Measurements from ENCODE around the gene PRKAG3.

Gene PRKAG3

GRCh38 chr2:218850796-218851195 lies 19.2 kb upstream of the PRKAG3 start:
- TF ChIP-seq EP300 (IDR thresholded peaks at IDR 0.05; ENCODE audit: borderline replicate concordance) (no peak), TEAD4 (IDR thresholded peaks at IDR 0.05) (no peak), EGR1 (IDR thresholded peaks at IDR 0.05) (no peak), ZBTB7A (IDR thresholded peaks at IDR 0.05; ENCODE audit: low read depth) (no peak), YY1 (IDR thresholded peaks at IDR 0.05; ENCODE audit: low read depth) (no peak), MAX (IDR thresholded peaks at IDR 0.05) (no peak), CEBPB (IDR thresholded peaks at IDR 0.05) (no peak), REST (IDR thresholded peaks at IDR 0.05; ENCODE audit: low read depth) (no peak), FOXM1 (IDR thresholded peaks at IDR 0.05; ENCODE audit: borderline replicate concordance, low read depth) (no peak), TCF12 (IDR thresholded peaks at IDR 0.05; ENCODE audit: low read depth) (no peak), CREB1 (IDR thresholded peaks at IDR 0.05; ENCODE audit: low read depth) (no peak), NFIC (IDR thresholded peaks at IDR 0.05) (no peak), TAF1 (IDR thresholded peaks at IDR 0.05; ENCODE audit: low read depth) (no peak), RAD21 (IDR thresholded peaks at IDR 0.05; ENCODE audit: low read depth) (no peak)

- TF ChIP-seq TCF12 (IDR thresholded peaks at IDR 0.05; ENCODE audit: low read depth) (0 out of 2 replicates have a peak, but pooled peaks have one; percentile 33), TEAD4 (IDR thresholded peaks at IDR 0.05) (0 out of 2 replicates have a peak, but pooled peaks have one; percentile 35), REST (IDR thresholded peaks at IDR 0.05; ENCODE audit: low read depth) (no peak), MAX (IDR thresholded peaks at IDR 0.05) (no peak), CEBPB (IDR thresholded peaks at IDR 0.05) (no peak), CREB1 (IDR thresholded peaks at IDR 0.05; ENCODE audit: low read depth) (no peak), USF1 (IDR thresholded peaks at IDR 0.05) (no peak), NFIC (IDR thresholded peaks at IDR 0.05) (peak; percentile 17; the same call in 1 of the 2 replicates), EP300 (IDR thresholded peaks at IDR 0.05; ENCODE audit: borderline replicate concordance) (peak; percentile 26; the same call in 1 of the 2 replicates)
Observed at GRCh38 chr2:218849721-218850120, 18.1 kb upstream of the PRKAG3 start.

- TF ChIP-seq CEBPB (IDR thresholded peaks at IDR 0.05) (no peak), NFIC (IDR thresholded peaks at IDR 0.05) (no peak)
Observed at GRCh38 chr2:218839888-218840287, 8.3 kb upstream of the PRKAG3 start.

GRCh38 chr2:218839430-218839829 lies 7.8 kb upstream of the PRKAG3 start:
- TF ChIP-seq NFIC (IDR thresholded peaks at IDR 0.05): no peak
- TF ChIP-seq TCF12 (IDR thresholded peaks at IDR 0.05; ENCODE audit: low read depth): no peak
- TF ChIP-seq CEBPB (IDR thresholded peaks at IDR 0.05): no peak
- no peak for TF ChIP-seq TEAD4 (IDR thresholded peaks at IDR 0.05)
- TF ChIP-seq EGR1 (IDR thresholded peaks at IDR 0.05): no peak
- TF ChIP-seq USF1 (IDR thresholded peaks at IDR 0.05): no peak
- no peak for TF ChIP-seq EP300 (IDR thresholded peaks at IDR 0.05; ENCODE audit: borderline replicate concordance)
- TF ChIP-seq YY1 (IDR thresholded peaks at IDR 0.05; ENCODE audit: low read depth): no peak
- TF ChIP-seq REST (IDR thresholded peaks at IDR 0.05; ENCODE audit: low read depth): no peak
- no peak for TF ChIP-seq MAX (IDR thresholded peaks at IDR 0.05)

- no peak for TF ChIP-seq REST (IDR thresholded peaks at IDR 0.05; ENCODE audit: low read depth)
- no peak for TF ChIP-seq CEBPB (IDR thresholded peaks at IDR 0.05)
- TF ChIP-seq CREB1 (IDR thresholded peaks at IDR 0.05; ENCODE audit: low read depth): no peak
- no peak for TF ChIP-seq FOXM1 (IDR thresholded peaks at IDR 0.05; ENCODE audit: borderline replicate concordance, low read depth)
- no peak for TF ChIP-seq NFIC (IDR thresholded peaks at IDR 0.05)
- TF ChIP-seq EP300 (IDR thresholded peaks at IDR 0.05; ENCODE audit: borderline replicate concordance): no peak
- TF ChIP-seq TAF1 (IDR thresholded peaks at IDR 0.05; ENCODE audit: low read depth): no peak
- no peak for TF ChIP-seq ZBTB7A (IDR thresholded peaks at IDR 0.05; ENCODE audit: low read depth)
- no peak for TF ChIP-seq EGR1 (IDR thresholded peaks at IDR 0.05)
- no peak for TF ChIP-seq TEAD4 (IDR thresholded peaks at IDR 0.05)
- TF ChIP-seq YY1 (IDR thresholded peaks at IDR 0.05; ENCODE audit: low read depth): no peak
- no peak for TF ChIP-seq RAD21 (IDR thresholded peaks at IDR 0.05; ENCODE audit: low read depth)
- TF ChIP-seq MAX (IDR thresholded peaks at IDR 0.05): no peak
- TF ChIP-seq TCF12 (IDR thresholded peaks at IDR 0.05; ENCODE audit: low read depth): no peak
- no peak for TF ChIP-seq USF1 (IDR thresholded peaks at IDR 0.05)
Observed at GRCh38 chr2:218837495-218837894, 5.9 kb upstream of the PRKAG3 start.
